Type B pancreatic cell (in vitro differentiated cells): Measurements from ENCODE around the gene NUDT8. TPM values are rescaled to one million over a fixed set of nuclear protein-coding genes. Genes with fewer than 3 reads are reported as not detected.
"Not testable (repeated sequence)": the region's sequence is repeated elsewhere in the genome, so short reads cannot be mapped to it uniquely, and the experiment has no call there.

Source experiments
- DNase-seq: peaks from one replicate; pipeline ENCODE4 v3.0.0; 2021; ENCODE audit warnings: mixed read lengths; ENCODE audit not compliant: unreplicated experiment; ENCODE audit errors: extremely low spot score
- H3K27ac Mint-ChIP-seq: 2 replicates; pipeline ENCODE4 v1.8.0; 2021; ENCODE audit warnings: mild to moderate bottlenecking, mixed read lengths
- H3K27me3 Mint-ChIP-seq: 2 replicates; pipeline ENCODE4 v1.8.0; 2021; ENCODE audit warnings: mixed read lengths
- H3K36me3 Mint-ChIP-seq: 2 replicates; pipeline ENCODE4 v1.8.0; 2021; ENCODE audit warnings: mixed read lengths
- H3K4me1 Mint-ChIP-seq: one replicate; pipeline ENCODE4 v1.8.0; 2021; ENCODE audit warnings: mixed read lengths; ENCODE audit not compliant: unreplicated experiment
- H3K4me3 Mint-ChIP-seq: 2 replicates; pipeline ENCODE4 v1.8.0; 2021; ENCODE audit warnings: mild to moderate bottlenecking, mixed read lengths
- H3K9me3 Mint-ChIP-seq: 2 replicates; pipeline ENCODE4 v1.8.0; 2021; ENCODE audit warnings: mixed read lengths
- total RNA-seq: library from RNA; stranded (reverse); gene quantifications from 2 replicates; pipeline ENCODE4 v1.2.1, GENCODE V29; 2021; ENCODE audit warnings: low replicate concordance
- TF ChIP-seq, protein P1 (sequence below): fragments of 200-600 bp; sonication (generic); conservative IDR thresholded peaks from 2 replicates; pipeline ENCODE4 v1.5.0; 2021; ENCODE audit warnings: antibody characterized with exemption, mild to moderate bottlenecking

Gene NUDT8
- total RNA-seq, 1 donor from 2014 or later = 10.3 TPM

DNA sequence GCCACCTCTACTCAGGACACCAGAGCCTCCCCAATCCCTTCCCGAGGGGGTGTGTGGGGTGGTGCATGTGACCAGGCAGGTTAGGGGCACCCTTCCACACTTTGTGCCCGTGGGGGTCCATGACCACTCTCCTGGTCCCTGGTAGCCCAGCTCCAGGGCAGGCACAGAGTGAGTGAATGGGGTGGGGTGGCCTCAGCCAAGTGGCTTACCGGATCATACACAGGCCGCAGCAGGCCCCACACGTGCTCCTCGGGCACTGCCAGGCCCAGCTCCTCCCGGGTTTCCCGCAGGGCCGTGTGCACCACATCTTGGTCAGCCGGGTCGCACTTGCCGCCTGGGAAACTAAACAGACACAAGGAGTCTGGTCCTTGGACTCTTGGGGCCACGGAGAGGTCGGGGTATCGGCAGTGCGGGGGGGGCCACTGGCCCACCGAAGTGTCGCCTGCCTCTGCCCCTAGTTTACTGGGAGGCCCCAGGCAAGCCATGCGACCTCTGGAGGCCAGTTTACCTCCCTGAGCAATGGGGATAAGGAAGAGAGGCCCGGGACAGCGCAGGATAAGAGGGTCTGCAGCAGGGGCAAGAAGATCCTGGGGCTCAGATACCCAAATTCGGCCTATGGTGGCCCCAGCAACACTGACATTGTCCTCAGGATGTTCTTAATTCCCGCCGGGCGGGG, 889 bp downstream of the NUDT8 start:
- Mint-ChIP-seq H3K36me3 (no peaks in the 10 kb centered on the region), H3K4me3 (peak overlapping the region; percentile 71), H3K4me1 (no peaks in the 10 kb centered on the region), H3K9me3 (no peaks in the 10 kb centered on the region), H3K27me3 (peaks cover 2% of the 10 kb centered on the region), H3K27ac (peak overlapping the region; percentile 41)
- TF ChIP-seq, protein P1, sequence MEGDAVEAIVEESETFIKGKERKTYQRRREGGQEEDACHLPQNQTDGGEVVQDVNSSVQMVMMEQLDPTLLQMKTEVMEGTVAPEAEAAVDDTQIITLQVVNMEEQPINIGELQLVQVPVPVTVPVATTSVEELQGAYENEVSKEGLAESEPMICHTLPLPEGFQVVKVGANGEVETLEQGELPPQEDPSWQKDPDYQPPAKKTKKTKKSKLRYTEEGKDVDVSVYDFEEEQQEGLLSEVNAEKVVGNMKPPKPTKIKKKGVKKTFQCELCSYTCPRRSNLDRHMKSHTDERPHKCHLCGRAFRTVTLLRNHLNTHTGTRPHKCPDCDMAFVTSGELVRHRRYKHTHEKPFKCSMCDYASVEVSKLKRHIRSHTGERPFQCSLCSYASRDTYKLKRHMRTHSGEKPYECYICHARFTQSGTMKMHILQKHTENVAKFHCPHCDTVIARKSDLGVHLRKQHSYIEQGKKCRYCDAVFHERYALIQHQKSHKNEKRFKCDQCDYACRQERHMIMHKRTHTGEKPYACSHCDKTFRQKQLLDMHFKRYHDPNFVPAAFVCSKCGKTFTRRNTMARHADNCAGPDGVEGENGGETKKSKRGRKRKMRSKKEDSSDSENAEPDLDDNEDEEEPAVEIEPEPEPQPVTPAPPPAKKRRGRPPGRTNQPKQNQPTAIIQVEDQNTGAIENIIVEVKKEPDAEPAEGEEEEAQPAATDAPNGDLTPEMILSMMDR = no peak
- DNase-seq = no peak

DNA sequence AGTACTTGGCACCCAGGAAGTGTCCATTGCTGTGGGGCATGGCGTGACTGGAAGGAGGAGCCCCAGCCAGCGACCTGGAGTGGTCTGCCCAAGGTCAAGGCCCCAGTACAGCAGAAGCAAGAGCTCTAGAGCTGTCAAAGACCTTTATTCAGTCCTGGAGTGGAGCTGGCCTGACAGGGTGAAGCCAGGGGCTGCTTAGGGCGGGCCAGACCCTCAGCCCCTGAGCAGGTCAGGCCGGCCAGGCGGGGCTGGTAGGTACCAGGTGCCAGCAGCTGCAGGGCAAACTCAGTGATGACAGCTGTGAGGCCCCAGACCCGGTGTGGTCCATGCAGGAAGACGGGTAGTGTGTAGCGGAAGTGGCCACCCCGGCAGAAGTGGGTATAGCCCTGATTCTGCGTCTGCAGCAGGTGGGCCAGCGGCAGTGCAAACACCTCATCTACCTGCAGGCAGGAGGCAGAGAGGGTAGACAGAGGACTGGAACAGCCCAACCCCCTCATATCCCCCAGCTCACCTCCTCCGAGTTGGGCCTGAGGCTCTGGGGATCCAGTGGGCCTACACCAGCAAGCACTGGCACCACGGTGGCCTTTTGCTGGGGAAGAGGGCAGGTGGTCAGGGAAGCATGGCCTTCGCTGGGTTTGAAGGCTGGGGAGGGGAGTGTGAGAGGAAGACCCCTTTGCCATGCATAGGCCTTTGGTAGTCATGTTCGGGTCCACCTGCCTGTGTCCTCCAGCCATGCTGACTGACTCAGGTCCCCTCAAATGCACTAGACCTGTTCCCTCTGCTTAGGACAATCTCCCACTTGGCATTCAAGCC, 1.7 kb downstream of the NUDT8 start:
- Mint-ChIP-seq H3K27ac (peak overlapping the region; percentile 64), H3K4me1 (no peaks in the 10 kb centered on the region), H3K36me3 (no peaks in the 10 kb centered on the region), H3K4me3 (peak overlapping the region; percentile 47), H3K9me3 (no peaks in the 10 kb centered on the region), H3K27me3 (peaks cover 2% of the 10 kb centered on the region)
- no peak for DNase-seq
- TF ChIP-seq, protein P1 = no peak

DNA sequence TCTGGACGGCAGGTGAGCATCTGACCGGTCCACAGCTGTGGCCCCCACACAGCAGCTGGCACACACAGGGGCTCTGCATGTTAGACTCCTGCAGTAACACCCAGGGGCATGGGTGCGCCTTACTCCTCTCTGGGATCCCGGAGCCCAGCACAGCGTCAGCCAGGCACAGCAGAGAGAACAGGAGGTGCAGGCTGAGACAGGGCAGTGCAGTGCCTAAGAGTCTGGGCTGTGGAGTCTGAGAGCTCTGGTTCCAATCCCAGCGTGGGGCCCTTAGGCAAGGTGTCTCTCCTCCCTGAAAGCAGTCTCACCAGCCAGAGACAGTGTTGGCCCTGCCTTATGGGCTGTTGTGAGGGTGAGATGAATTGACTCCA, 2.3 kb downstream of the NUDT8 start:
- no peaks in the 10 kb centered on the region for H3K4me1 Mint-ChIP-seq

DNA sequence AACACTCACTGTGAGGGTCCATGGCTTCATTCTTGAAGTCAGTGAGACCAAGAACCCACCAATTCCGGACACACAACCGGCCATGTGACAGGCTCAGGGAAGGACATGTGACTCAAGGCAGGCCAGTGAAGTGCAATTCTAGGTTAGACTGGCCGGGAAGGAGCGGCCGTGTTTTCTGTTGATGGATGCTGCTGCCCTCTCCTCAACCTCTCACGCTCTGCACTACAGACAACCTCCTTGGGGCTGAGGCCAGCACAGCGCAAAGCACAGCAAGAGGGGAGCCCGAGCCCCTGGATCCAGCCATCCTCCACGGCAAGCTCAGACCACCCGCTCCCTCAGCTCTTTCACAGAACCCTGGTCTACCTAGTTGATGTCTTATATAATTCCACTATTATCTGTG, 2.8 kb downstream of the NUDT8 start:
- TF ChIP-seq, protein P1 = no peak
- peaks cover 4% of the 10 kb centered on the region for H3K27me3 Mint-ChIP-seq
- no peaks in the 10 kb centered on the region for H3K9me3 Mint-ChIP-seq
- peak overlapping the region; percentile 47 for H3K4me3 Mint-ChIP-seq
- DNase-seq = no peak
- H3K36me3 Mint-ChIP-seq = no peaks in the 10 kb centered on the region
- H3K4me1 Mint-ChIP-seq = peaks cover 1% of the 10 kb centered on the region
- H3K27ac Mint-ChIP-seq = no peak overlapping the region

More for the DNA sequence above, 2.3 kb downstream of the NUDT8 start:
- Mint-ChIP-seq H3K27me3 (peaks cover 2% of the 10 kb centered on the region), H3K9me3 (no peaks in the 10 kb centered on the region), H3K27ac (peak overlapping the region; percentile 64), H3K4me3 (peak overlapping the region; percentile 47), H3K36me3 (no peaks in the 10 kb centered on the region)
- no peak for DNase-seq
- TF ChIP-seq, protein P1 = no peak

DNA sequence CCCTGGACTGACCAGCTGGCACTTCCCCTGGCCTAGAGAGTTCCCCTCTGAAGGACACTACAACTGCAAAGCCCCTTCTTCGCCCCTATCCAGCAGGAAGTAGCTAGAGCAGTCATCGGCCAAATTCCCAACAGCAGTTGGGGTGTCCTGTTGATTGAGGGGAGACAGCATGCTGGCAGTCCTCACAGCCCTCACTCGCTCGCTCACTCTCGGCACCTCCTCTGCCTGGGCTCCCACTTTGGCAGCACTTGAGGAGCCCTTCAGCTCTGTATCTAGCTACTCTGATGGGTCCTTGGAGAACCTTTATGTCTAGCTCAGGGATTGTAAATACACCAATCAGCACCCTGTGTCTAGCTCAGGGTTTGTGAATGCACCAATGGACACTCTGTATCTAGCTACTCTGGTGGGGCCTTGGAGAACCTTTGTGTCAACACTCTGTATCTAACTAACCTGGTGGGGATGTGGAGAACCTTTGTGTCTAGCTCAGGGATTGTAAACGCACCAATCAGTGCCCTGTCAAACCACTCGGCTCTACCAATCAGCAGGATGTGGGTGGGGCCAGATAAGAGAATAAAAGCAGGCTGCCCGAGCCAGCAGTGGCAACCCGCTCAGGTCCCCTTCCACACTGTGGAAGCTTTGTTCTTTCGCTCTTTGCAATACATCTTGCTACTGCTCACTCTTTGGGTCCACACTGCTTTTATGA, 3.5 kb downstream of the NUDT8 start:
- H3K9me3 Mint-ChIP-seq, H3K36me3 Mint-ChIP-seq, H3K4me3 Mint-ChIP-seq, H3K4me1 Mint-ChIP-seq, DNase-seq, H3K27ac Mint-ChIP-seq: not testable (repeated sequence)
- peaks cover 10% of the 10 kb centered on the region for H3K27me3 Mint-ChIP-seq

DNA sequence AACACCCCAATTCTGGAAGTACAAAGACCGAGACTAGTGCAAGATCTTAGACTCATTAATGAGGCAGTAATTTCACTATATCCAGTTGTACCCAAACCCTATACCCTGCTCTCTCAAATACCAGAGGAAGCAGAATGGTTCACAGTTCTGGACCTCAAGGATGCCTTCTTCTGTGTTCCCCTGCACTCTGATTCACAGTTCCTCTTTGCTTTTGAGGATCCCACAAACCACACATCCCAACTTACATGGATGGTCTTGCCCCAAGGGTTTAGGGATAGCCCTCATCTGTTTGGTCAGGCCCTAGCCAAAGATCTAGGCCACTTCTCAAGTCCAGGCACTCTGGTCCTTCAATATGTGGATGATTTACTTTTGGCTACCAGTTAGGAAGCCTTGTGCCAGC, 5.9 kb downstream of the NUDT8 start:
- H3K9me3 Mint-ChIP-seq, H3K4me3 Mint-ChIP-seq, H3K36me3 Mint-ChIP-seq, H3K27ac Mint-ChIP-seq, DNase-seq: not testable (repeated sequence)
- Mint-ChIP-seq H3K27me3 (peaks cover 23% of the 10 kb centered on the region), H3K4me1 (peaks cover 20% of the 10 kb centered on the region)

DNA sequence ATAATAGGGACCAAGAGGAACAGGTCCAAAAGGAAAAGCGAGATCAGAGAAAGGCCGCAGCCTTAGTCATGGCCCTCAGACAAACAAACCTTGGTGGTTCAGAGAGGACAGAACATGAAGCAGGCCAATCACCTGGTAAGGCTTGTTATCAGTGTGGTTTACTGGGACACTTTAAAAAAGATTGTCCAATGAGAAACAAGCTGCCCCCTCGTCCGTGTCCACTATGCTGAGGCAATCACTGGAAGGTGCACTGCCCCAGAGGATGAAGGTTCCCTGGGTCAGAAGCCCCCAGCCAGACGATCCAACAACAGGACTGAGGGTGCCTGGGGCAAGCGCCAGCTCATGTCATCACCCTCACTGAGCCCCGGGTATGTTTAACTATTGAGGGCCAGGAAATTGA, 6.8 kb downstream of the NUDT8 start:
- H3K4me3 Mint-ChIP-seq, DNase-seq, H3K36me3 Mint-ChIP-seq, H3K27ac Mint-ChIP-seq, H3K9me3 Mint-ChIP-seq: not testable (repeated sequence)
- Mint-ChIP-seq H3K4me1 (peaks cover 20% of the 10 kb centered on the region), H3K27me3 (peaks cover 24% of the 10 kb centered on the region)

DNA sequence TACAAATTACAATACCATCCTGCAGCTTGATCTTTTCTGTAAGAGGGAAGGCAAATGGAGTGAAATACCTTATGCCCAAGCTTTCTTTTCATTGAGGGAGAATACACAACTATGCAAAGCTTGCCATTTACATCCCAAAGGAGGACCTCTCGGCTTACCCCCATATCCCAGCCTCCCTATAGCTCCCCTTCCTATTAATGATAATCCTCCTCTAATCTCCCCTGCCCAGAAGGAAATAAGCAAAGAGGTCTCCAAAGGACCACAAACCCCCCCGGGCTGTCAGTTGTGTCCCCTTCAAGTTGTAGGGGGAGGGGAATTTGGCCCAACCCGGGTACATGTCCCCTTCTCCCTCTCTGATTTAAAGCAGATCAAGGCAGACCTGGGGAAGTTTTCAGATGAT, 7.8 kb downstream of the NUDT8 start:
- not testable (repeated sequence) for H3K27ac Mint-ChIP-seq, H3K9me3 Mint-ChIP-seq, DNase-seq, H3K36me3 Mint-ChIP-seq
- H3K27me3 Mint-ChIP-seq = peaks cover 34% of the 10 kb centered on the region
- H3K4me1 Mint-ChIP-seq = peaks cover 30% of the 10 kb centered on the region
- H3K4me3 Mint-ChIP-seq = peak overlapping the region; percentile 95

DNA sequence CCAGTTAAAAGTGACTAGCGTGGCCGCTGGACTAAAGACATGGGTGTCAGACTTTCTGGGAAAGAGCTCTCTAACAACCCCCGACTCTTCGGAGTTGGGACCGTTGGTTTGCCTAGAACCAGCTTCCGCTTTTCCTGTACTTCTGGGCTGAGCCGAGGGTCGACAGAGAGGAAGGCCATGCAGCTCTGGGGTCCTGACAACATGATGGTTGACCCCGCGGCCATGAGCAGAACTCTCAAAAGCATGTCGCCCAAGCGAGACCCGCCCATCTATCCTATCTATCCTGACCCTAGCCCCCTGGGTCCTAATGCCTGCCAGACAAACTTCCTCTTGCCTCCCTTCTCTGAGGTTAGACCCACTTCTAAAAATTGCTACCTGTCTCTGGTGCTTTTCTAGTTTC, 9.1 kb downstream of the NUDT8 start:
- Mint-ChIP-seq H3K4me3 (peak overlapping the region; percentile 95), H3K27me3 (peaks cover 35% of the 10 kb centered on the region), H3K27ac (peak overlapping the region; percentile 79), H3K4me1 (peaks cover 31% of the 10 kb centered on the region)
- peak; percentile 69 for DNase-seq
- not testable (repeated sequence) for H3K36me3 Mint-ChIP-seq, H3K9me3 Mint-ChIP-seq
